GM12874 (cell line): Measurements from ENCODE around the gene XRCC5.

Source experiments
- TF ChIP-seq, protein P1 (sequence below): IDR thresholded peaks from 2 replicates; pipeline ENCODE4 v1.5.1; 2011; ENCODE audit warnings: low read depth, mild to moderate bottlenecking, control low read depth, low read length, moderate library complexity; ENCODE audit not compliant: insufficient read depth

The XRCC5 gene

DNA sequence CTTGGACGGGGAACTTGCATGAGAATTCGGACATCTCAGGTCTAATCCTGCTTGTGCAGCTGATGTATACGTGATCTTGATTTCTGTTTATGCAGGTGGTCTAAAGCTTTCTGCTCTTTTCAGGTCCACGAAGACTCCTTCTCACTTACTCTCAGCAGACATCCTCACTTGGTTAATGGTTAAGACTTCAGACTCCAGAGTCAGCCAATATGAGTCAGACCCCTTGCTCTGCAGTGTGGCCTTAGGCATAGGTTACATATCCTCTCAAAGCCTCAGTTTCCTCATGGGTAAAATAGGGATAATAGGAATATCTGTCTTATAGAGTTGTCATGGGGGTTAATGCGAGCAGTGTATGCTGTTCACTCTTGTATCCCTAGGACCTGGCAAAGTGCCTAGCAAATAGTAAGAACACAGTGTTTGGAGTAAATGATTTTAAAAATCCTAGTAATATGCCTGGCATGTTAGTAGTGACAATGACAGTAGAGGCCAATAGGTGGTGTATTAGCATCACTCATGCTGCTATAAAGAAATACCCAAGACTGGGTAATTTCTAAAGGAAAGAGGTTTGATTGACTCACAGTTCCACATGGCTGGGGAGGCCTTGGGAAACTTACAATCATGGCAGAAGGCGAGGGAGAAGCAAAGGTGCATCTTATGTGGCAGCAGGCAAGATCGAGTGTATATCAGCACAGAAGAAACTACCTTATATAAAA is 42.3 kb downstream of the XRCC5 start:
- TF ChIP-seq, protein P1, sequence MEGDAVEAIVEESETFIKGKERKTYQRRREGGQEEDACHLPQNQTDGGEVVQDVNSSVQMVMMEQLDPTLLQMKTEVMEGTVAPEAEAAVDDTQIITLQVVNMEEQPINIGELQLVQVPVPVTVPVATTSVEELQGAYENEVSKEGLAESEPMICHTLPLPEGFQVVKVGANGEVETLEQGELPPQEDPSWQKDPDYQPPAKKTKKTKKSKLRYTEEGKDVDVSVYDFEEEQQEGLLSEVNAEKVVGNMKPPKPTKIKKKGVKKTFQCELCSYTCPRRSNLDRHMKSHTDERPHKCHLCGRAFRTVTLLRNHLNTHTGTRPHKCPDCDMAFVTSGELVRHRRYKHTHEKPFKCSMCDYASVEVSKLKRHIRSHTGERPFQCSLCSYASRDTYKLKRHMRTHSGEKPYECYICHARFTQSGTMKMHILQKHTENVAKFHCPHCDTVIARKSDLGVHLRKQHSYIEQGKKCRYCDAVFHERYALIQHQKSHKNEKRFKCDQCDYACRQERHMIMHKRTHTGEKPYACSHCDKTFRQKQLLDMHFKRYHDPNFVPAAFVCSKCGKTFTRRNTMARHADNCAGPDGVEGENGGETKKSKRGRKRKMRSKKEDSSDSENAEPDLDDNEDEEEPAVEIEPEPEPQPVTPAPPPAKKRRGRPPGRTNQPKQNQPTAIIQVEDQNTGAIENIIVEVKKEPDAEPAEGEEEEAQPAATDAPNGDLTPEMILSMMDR, result no peak

GRCh38 chr2:216155954-216156353 is 46.8 kb downstream of the XRCC5 start:
- TF ChIP-seq, protein P1, result no peak

GRCh38 chr2:216156822-216157221 is 47.7 kb downstream of the XRCC5 start:
- TF ChIP-seq, protein P1, result no peak

GRCh38 chr2:216159144-216159543 is 50.0 kb downstream of the XRCC5 start:
- TF ChIP-seq, protein P1, result no peak

- TF ChIP-seq, protein P1, result no peak
Measured at GRCh38 chr2:216159646-216160045, 50.5 kb downstream of the XRCC5 start.

- TF ChIP-seq, protein P1, result no peak
Measured at GRCh38 chr2:216160786-216161185, 51.6 kb downstream of the XRCC5 start.

GRCh38 chr2:216161967-216162366 is 52.8 kb downstream of the XRCC5 start:
- TF ChIP-seq, protein P1, result no peak
